ENCODE results near the gene PRKCZ.

DNA sequence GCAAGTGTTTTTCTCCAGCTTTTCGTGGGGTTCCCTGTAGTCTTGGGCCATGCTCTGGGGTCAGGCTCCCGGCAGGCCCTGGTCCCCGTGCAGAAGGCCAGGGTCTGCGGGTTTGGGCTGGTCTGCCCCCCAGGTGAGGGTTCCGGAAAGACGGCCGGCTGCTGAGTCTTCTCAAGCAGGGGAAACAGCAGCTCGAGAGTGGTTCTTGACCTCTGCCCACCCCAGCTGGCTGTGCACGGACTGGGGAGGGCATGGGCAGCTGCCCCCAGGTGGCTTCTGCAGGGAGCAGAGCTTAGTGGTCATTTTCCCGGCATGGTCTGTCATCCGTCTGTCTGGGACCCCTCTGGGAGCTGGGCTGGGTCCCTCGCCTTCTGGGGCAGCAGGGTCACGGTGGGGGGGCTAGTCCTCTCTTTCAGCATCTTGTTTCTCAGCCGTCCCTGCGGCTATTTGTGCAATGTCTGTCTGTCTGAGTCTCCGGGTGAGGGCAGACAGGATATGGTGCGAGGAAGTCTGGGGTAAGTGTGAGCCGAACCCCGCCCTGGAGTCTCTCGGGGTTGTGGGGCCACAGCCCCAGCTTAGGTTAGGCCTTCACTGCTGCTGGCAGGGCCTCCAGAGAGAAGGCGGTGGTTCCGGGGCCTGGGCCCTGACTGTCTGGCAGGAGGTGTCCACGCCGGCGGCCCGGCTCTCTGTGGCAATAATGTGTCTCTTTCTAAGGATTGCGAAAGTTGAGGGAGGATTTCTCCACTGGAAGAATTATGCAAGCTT, 184.0 kb downstream of the PRKCZ start:
- TF ChIP-seq, protein P1, sequence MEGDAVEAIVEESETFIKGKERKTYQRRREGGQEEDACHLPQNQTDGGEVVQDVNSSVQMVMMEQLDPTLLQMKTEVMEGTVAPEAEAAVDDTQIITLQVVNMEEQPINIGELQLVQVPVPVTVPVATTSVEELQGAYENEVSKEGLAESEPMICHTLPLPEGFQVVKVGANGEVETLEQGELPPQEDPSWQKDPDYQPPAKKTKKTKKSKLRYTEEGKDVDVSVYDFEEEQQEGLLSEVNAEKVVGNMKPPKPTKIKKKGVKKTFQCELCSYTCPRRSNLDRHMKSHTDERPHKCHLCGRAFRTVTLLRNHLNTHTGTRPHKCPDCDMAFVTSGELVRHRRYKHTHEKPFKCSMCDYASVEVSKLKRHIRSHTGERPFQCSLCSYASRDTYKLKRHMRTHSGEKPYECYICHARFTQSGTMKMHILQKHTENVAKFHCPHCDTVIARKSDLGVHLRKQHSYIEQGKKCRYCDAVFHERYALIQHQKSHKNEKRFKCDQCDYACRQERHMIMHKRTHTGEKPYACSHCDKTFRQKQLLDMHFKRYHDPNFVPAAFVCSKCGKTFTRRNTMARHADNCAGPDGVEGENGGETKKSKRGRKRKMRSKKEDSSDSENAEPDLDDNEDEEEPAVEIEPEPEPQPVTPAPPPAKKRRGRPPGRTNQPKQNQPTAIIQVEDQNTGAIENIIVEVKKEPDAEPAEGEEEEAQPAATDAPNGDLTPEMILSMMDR (conservative IDR thresholded peaks at IDR 0.05; ENCODE audit: low read depth, low read length): no peak
- TF ChIP-seq EZH2 (IDR thresholded peaks at IDR 0.05; ENCODE audit: borderline replicate concordance, low read depth, low read length, poor library complexity, severe bottlenecking): no peak
